Adrenal gland (tissue), 5 donors: Measurements from ENCODE around the gene ARHGAP22.

ENCODE experiments used
- CTCF ChIP-seq, 6 experiments: fragments of 450-650 bp in 4 of 6; fragments of 200-600 bp in 2 of 6; sonication (generic) in 1 of 6; IDR thresholded peaks; 1 replicate in 5 of 6; 2 replicates in 1 of 6; pipeline versions ENCODE4 v1.5.1 to v1.8.0; 2016 to 2021; ENCODE audit warnings: antibody characterized with exemption in 6 of 6, mild to moderate bottlenecking in 2 of 6, moderate library complexity in 1 of 6
- POLR2A ChIP-seq, 2 donors: fragments of 450-650 bp; IDR thresholded peaks; one replicate each; pipeline ENCODE4 v1.6.1; 2017; ENCODE audit warnings: antibody characterized with exemption in 2 of 2, mild to moderate bottlenecking in 2 of 2, moderate library complexity in 1 of 2
- donor health status: DM: no; HTN: no; CAD: no.

- TF ChIP-seq CTCF (IDR thresholded peaks at IDR 0.05) = peak in 2 of 6 experiments; percentile 10 to 18
- no peak for TF ChIP-seq POLR2A (IDR thresholded peaks at IDR 0.05)
Observed at GRCh38 chr10:48614481-48615390, 9.9 kb upstream of the ARHGAP22 start.
